Natural killer cell treated with Interleukin-12 subunit alpha and Interleukin-12 subunit beta and Interleukin-15 and Interleukin-18, amount 100 ng/mL, for 72 hours (primary cell): Measurements from ENCODE around the gene RIOK1. TPM values are rescaled to one million over a fixed set of nuclear protein-coding genes. Genes with fewer than 3 reads are reported as not detected.
"Not testable (repeated sequence)": the region's sequence is repeated elsewhere in the genome, so short reads cannot be mapped to it uniquely, and the experiment has no call there.

Experiments used
- ATAC-seq, 2 donors: fragments of 150-1000 bp; cut with Tn5 transposase in 1 of 2; sonication (Bioruptor Pico), chemical (Tn5 transposase) in 1 of 2; 2 replicates each; pipeline ENCODE4 v1.10.0; 2021
- DNase-seq: peaks from one replicate; pipeline ENCODE4 v3.0.0; 2022; ENCODE audit warnings: low spot score
- H3K27ac Mint-ChIP-seq, 2 donors: 1 replicate in 1 of 2; 2 replicates in 1 of 2; pipeline ENCODE4 v1.8.0; 2022; ENCODE audit warnings: mixed read lengths in 2 of 2, mild to moderate bottlenecking in 1 of 2, moderate library complexity in 1 of 2
- H3K27me3 Mint-ChIP-seq, 2 donors: 1 replicate in 1 of 2; 2 replicates in 1 of 2; pipeline ENCODE4 v1.8.0; 2022; ENCODE audit warnings: mixed read lengths in 2 of 2
- H3K36me3 Mint-ChIP-seq: one replicate; pipeline ENCODE4 v1.8.0; 2022; ENCODE audit warnings: mixed read lengths
- H3K4me1 Mint-ChIP-seq, 2 donors: 1 replicate in 1 of 2; 2 replicates in 1 of 2; pipeline ENCODE4 v1.8.0; 2022; ENCODE audit warnings: low read depth in 2 of 2, mixed read lengths in 2 of 2, mild to moderate bottlenecking in 1 of 2
- H3K4me3 Mint-ChIP-seq: one replicate; pipeline ENCODE4 v1.8.0; 2022; ENCODE audit warnings: mixed read lengths
- H3K9me3 Mint-ChIP-seq: 2 replicates; pipeline ENCODE4 v1.8.0; 2022; ENCODE audit warnings: mixed read lengths
- total RNA-seq, 2 donors: library from RNA; stranded (reverse); gene quantifications; one replicate each; pipeline ENCODE4 v1.2.3, GENCODE V29; 2022

RIOK1 gene
- 10 to 100 TPM; 39.1 to 49.2 TPM for total RNA-seq

DNA sequence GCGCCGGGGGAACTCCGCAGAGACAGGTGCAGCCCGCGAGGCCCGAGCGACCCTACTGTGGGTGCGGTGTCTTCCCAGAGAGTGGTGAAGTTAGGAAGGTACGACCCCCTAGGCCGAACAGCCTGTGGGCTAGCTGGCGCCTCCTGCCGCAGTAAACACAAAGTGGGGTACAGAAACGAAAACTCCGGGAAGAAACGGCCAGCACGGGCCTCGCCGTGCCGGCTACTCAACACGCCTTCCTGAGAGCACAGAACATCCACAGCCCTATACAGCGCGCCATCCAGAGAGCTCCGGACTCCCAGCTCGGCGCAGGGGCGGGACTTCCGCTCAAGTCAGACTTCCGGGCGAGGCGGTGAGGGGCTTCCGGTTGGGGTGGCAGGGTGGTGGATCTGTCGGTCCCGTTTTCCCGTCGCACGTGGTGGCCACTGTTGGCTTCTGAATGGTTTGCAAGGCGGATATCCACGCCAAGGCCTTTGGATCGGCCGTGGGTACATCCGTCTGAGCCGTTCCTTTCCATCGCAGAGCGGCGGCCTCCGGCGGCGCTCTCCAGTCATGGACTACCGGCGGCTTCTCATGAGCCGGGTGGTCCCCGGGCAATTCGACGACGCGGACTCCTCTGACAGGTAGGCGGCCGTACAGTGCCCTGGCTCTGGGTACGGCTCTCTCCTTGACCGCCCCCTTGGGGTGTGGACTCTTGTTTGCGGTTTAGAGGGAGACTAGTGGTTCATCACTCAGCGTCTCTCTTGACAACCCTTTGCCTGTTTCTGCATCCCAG lies at the start of gene RIOK1, which contains the start of gene CAGE1:
Gene RIOK1 (plus strand): TSS at position 358 of the 775 bp plus-strand sequence. CDS start 195 bp downstream, at position 553.
Gene CAGE1 (minus strand): TSS at position 292 of the 775 bp plus-strand sequence. CDS start 2,569 bp downstream, outside the sequence.
- peaks cover 22% of the 10 kb centered on the region for H3K36me3 Mint-ChIP-seq
- peak; percentile 98 for ATAC-seq
- H3K9me3 Mint-ChIP-seq = peaks cover 3% of the 10 kb centered on the region
- H3K4me1 Mint-ChIP-seq = peaks cover 30 to 47% of the 10 kb centered on the region in 2 donors
- DNase-seq = peak; percentile 98
- H3K4me3 Mint-ChIP-seq = peak within 1 kb of the TSS; percentile 95
- H3K27me3 Mint-ChIP-seq = no peaks in the 10 kb centered on the region
- peak within 1 kb of the TSS; percentile 86 to 95 for H3K27ac Mint-ChIP-seq

DNA sequence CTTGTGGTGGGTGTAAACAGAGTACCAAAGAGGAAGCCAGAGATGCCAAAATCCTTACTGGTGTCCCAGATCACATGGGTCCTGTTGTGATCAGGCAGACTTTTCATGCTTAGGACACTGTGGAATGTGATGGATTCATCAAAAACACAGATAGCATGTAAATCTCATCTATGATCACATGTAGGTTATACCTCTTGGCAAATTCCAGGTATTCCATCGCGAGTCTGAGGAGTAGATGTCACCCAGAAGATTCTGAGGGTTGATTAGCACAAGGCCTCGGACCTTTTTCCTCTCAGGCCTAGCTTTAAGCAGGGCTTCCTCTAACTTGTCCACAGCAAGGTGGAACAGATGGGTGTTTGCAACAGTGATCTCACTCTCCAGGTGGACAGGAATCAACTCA lies 48.3 kb upstream of the RIOK1 start:
- no peaks in the 10 kb centered on the region for H3K36me3 Mint-ChIP-seq
- H3K27ac Mint-ChIP-seq = no peak overlapping the region
- no peak overlapping the region for H3K4me3 Mint-ChIP-seq
- peaks cover 0 to 9% of the 10 kb centered on the region in 2 donors for H3K4me1 Mint-ChIP-seq
- ATAC-seq (no peak), DNase-seq (no peak)
- no peaks in the 10 kb centered on the region for H3K9me3 Mint-ChIP-seq
- peaks cover 11 to 18% of the 10 kb centered on the region in 2 donors for H3K27me3 Mint-ChIP-seq

GRCh38 chr6:7341989-7342742 lies 47.4 kb upstream of the RIOK1 start:
- Mint-ChIP-seq H3K27me3 (peaks cover 11 to 18% of the 10 kb centered on the region in 2 donors), H3K4me3 (no peak overlapping the region), H3K4me1 (peaks cover 0 to 9% of the 10 kb centered on the region in 2 donors), H3K9me3 (no peaks in the 10 kb centered on the region), H3K27ac (no peak overlapping the region), H3K36me3 (no peaks in the 10 kb centered on the region)
- peak in 1 of 2 donors; percentile 61 for ATAC-seq
- no peak for DNase-seq

DNA sequence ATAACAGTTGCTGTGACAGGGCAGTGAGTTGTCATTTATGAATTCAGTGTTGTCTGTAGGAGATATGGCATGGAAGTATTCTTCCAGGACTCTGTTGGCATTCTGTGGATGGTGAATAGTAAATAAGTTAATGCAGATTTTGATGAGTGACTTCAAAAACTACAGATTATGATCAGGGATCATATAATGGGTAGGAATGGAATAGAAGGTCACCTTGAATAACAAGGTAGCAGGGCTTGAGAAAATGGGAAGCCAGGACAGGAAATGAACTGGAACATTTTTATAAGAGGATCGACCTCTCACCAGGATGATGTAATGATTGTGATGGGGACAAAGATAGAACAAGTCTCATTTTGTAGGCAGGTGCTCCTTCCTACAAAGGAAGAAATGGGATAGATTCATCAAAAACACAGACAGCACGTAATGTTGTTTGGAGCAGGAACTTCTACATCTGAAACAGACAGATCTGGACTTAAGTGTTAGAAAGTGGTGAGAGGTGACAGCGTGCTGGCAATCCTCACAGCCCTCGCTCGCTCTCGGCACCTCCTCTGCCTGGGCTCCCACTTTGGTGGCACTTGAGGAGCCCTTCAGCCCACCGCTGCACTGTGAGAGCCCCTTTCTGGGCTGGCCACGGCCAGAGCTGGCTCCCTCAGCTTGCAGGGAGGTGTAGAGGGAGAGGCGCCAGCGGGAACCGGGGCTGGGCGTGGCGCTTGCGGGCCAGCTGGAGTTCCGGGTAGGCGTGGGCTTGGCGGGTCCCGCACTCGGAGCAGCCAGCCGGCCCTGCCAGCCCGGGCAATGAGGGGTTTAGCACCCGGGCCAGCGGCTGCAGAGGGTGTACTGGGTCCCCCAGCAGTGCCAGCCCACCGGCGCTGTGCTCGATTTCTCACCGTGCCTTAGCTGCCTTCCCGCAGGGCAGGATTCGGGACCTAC lies 45.8 kb upstream of the RIOK1 start:
- Mint-ChIP-seq H3K36me3 (no peaks in the 10 kb centered on the region), H3K4me3 (no peak overlapping the region), H3K4me1 (peaks cover 0 to 9% of the 10 kb centered on the region in 2 donors), H3K27me3 (peaks cover 18% of the 10 kb centered on the region in 2 donors), H3K27ac (no peak overlapping the region), H3K9me3 (no peaks in the 10 kb centered on the region)
- ATAC-seq (no peak), DNase-seq (no peak)

- not testable (repeated sequence) for DNase-seq, ATAC-seq, H3K9me3 Mint-ChIP-seq, H3K4me3 Mint-ChIP-seq, H3K36me3 Mint-ChIP-seq, H3K4me1 Mint-ChIP-seq, H3K27ac Mint-ChIP-seq
- peaks cover 15 to 25% of the 10 kb centered on the region in 2 donors for H3K27me3 Mint-ChIP-seq
These were observed 44.7 kb upstream of the RIOK1 start for GRCh38 chr6:7344773-7345450.

DNA sequence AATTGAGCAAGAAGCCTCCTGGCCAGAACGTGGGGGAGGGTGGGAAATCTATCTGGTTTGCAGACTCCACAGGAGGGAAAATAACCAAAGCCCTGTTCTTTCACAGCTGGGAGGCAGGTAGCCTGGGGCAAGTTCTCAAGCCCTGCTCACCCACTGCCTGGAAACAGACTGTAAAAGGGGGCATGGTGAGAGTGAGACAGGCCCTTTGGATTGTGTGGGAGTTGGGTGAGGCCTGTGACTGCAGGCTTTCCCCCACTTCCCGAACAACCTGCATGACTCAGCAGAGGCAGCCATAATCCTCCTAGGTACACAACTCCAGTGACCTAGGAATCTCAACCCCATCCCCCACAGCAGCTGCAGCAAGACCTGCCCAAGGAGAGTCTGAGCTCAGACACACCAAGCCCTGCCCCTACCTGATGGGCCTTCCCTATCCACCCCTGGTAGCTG lies 42.0 kb upstream of the RIOK1 start:
- not testable (repeated sequence) for H3K4me1 Mint-ChIP-seq

DNA sequence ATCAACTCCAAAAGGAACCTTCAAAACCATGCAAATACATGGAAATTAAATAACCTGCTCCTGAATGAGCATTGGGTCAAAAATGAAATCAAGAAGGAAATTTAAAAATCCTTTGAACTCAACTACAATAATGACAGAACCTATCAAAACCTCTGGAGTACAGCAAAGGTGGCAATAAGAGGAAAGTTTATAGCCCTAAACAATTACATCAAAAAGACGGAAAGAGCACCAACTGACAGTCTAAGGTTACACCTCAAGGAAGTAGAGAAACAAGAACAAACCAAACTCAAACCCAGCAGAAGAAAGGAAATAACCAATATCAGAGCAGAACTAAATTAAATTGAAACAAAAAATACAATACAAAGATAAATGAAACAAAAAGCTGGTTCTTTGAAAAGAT lies 39.0 kb upstream of the RIOK1 start:
- H3K36me3 Mint-ChIP-seq, DNase-seq, H3K4me1 Mint-ChIP-seq, H3K27ac Mint-ChIP-seq, H3K9me3 Mint-ChIP-seq, ATAC-seq, H3K4me3 Mint-ChIP-seq: not testable (repeated sequence)
- H3K27me3 Mint-ChIP-seq = peaks cover 39 to 51% of the 10 kb centered on the region in 2 donors

More for the DNA sequence above, 42.0 kb upstream of the RIOK1 start:
- H3K4me3 Mint-ChIP-seq, ATAC-seq, H3K9me3 Mint-ChIP-seq, H3K27ac Mint-ChIP-seq, H3K36me3 Mint-ChIP-seq, DNase-seq: not testable (repeated sequence)
- peaks cover 37 to 49% of the 10 kb centered on the region in 2 donors for H3K27me3 Mint-ChIP-seq

GRCh38 chr6:7351916-7352315 lies 37.7 kb upstream of the RIOK1 start:
- DNase-seq, H3K4me1 Mint-ChIP-seq, H3K9me3 Mint-ChIP-seq, H3K36me3 Mint-ChIP-seq, ATAC-seq, H3K27ac Mint-ChIP-seq, H3K4me3 Mint-ChIP-seq: not testable (repeated sequence)
- H3K27me3 Mint-ChIP-seq = peaks cover 44 to 51% of the 10 kb centered on the region in 2 donors

- Mint-ChIP-seq H3K4me3 (no peak overlapping the region), H3K27ac (no peak overlapping the region), H3K27me3 (peaks cover 10 to 14% of the 10 kb centered on the region in 2 donors), H3K4me1 (no peaks in the 10 kb centered on the region), H3K36me3 (no peaks in the 10 kb centered on the region), H3K9me3 (no peaks in the 10 kb centered on the region)
- DNase-seq (no peak), ATAC-seq (no peak)
These were observed 22.2 kb upstream of the RIOK1 start for GRCh38 chr6:7367408-7367807.

DNA sequence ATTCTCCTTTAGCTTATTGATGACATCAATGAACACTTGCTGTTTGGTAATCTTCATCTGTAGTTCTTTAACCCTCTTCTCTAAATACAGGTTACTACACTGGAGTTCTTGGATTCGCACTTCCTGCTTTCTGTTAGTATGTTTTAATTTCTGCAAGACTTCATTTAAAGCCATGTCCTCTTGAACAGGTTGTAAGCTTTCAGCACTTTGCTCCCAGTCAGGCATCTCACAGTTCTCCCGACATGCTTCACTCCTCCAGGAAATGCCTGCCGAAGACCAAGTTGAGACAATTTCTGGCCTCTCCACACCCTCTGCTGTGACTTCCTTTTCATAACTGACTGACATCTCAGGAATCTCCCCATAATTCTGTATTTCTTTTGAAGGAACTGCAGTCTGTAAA lies 15.9 kb upstream of the RIOK1 start:
- Mint-ChIP-seq H3K27me3 (peaks cover 14 to 17% of the 10 kb centered on the region in 2 donors), H3K36me3 (no peaks in the 10 kb centered on the region), H3K4me3 (no peak overlapping the region), H3K27ac (peak overlapping the region in 1 of 2 donors; percentile 3), H3K9me3 (no peaks in the 10 kb centered on the region), H3K4me1 (peaks cover 0 to 5% of the 10 kb centered on the region in 2 donors)
- no peak for ATAC-seq
- DNase-seq = no peak

GRCh38 chr6:7377961-7378360 lies 11.6 kb upstream of the RIOK1 start:
- DNase-seq (no peak), ATAC-seq (no peak)
- peaks cover 0 to 5% of the 10 kb centered on the region in 2 donors for H3K4me1 Mint-ChIP-seq
- no peak overlapping the region for H3K4me3 Mint-ChIP-seq
- H3K9me3 Mint-ChIP-seq = no peaks in the 10 kb centered on the region
- H3K27ac Mint-ChIP-seq = no peak overlapping the region
- no peaks in the 10 kb centered on the region for H3K36me3 Mint-ChIP-seq
- peaks cover 21% of the 10 kb centered on the region in 2 donors for H3K27me3 Mint-ChIP-seq

DNA sequence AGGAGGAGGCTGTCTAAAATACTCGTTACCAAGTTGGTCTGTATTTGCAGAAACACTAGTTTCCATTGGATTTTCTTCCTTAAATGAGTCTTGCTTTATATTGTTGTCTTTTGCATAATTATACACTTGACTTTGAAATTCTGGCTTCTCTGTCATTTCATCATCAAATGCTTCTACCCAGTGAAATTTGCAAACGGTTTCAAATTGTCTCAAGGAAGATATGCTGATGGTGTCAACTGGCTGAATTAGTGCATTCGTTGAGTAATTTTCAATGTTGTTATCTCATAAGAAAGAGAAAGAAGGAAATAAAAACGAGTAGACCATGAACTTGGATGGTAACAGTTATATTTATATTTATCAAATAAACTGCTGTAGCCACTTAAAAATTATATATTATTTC lies 10.9 kb upstream of the RIOK1 start:
- H3K4me3 Mint-ChIP-seq = no peak overlapping the region
- peaks cover 16 to 18% of the 10 kb centered on the region in 2 donors for H3K27me3 Mint-ChIP-seq
- no peaks in the 10 kb centered on the region for H3K36me3 Mint-ChIP-seq
- no peak overlapping the region for H3K27ac Mint-ChIP-seq
- no peaks in the 10 kb centered on the region for H3K9me3 Mint-ChIP-seq
- no peak for DNase-seq
- no peak for ATAC-seq
- H3K4me1 Mint-ChIP-seq = peaks cover 0 to 4% of the 10 kb centered on the region in 2 donors

DNA sequence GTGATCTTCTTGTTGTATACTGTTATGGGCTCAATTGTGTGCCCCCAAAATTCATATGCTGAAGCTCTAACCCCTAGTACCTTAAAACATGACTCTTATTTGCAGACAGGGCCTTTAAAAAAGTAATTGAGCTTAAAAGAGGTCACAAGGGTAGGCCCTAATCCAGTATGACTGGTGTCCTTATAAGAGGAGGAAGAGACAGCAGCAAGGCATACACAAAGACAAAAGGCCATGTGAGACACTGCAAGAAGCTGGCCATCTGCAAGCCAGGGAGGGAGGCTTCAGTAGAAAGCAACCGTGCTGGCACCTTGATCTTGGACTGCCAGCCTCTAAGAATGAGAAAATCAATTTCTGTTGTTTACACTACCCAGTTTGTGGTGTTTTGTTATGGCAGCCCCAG lies 8.5 kb upstream of the RIOK1 start:
- Mint-ChIP-seq H3K27me3 (peaks cover 16% of the 10 kb centered on the region in 2 donors), H3K4me1 (no peaks in the 10 kb centered on the region), H3K4me3 (no peak overlapping the region), H3K36me3 (no peaks in the 10 kb centered on the region), H3K27ac (no peak overlapping the region), H3K9me3 (no peaks in the 10 kb centered on the region)
- ATAC-seq (no peak), DNase-seq (no peak)
